Omental fat pad (tissue), 4 donors: Measurements from ENCODE around the gene SPECC1. TPM values are rescaled to one million over a fixed set of nuclear protein-coding genes. Genes with fewer than 3 reads are reported as not detected.
"Not testable (repeated sequence)": the region's sequence is repeated elsewhere in the genome, so short reads cannot be mapped to it uniquely, and the experiment has no call there.

Experiments
- ATAC-seq: fragments of 150-250 bp; one replicate; pipeline ENCODE4 v1.9.1; 2016; ENCODE audit warnings: mild to moderate bottlenecking, moderate library complexity; ENCODE audit not compliant: low FRiP score
- DNase-seq: peaks from one replicate; pipeline ENCODE4 v3.0.0-alpha.2; 2019; ENCODE audit warnings: low spot score
- total RNA-seq, 4 donors: library from RNA; depleted of rRNA; stranded (reverse); fragments of >200 nt; gene quantifications; one replicate each; pipeline ENCODE4 v1.1.0, GENCODE V29; 2016
- TF ChIP-seq, protein P1 (sequence below), 3 donors: fragments of 450-650 bp; IDR thresholded peaks; one replicate each; pipeline ENCODE4 v1.5.1; 2016 to 2017; ENCODE audit warnings: antibody characterized with exemption in 3 of 3, mild to moderate bottlenecking in 3 of 3, moderate library complexity in 2 of 3

Gene SPECC1
- total RNA-seq, 4 donors from 2014 or later, result 34.2 to 114 (median 53.1) TPM

DNA sequence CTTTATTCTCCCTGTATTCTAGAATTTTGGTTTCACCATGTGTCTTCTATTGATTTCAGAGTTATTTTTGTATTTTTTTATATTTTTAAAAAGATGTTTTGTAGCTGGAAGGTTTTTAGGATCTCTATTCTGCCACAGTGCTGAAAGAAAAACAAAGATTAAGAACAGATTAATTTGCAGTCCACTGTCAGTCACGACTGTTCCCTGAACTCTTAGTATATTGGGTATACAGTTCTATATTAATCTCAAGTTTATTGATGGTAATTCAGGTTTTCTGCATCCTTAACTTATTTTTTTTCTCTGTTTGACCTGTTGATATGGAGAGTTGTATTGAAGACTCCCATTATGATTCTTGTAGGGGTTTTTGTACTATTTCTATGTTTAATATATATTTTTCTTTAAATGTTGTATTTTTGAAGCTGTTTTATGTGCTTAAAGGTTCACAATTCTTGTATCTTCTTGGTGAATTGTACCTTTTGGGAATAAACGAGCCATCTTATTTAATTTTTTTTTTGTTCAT is 2.9 kb downstream of the SPECC1 start:
- TF ChIP-seq, protein P1, sequence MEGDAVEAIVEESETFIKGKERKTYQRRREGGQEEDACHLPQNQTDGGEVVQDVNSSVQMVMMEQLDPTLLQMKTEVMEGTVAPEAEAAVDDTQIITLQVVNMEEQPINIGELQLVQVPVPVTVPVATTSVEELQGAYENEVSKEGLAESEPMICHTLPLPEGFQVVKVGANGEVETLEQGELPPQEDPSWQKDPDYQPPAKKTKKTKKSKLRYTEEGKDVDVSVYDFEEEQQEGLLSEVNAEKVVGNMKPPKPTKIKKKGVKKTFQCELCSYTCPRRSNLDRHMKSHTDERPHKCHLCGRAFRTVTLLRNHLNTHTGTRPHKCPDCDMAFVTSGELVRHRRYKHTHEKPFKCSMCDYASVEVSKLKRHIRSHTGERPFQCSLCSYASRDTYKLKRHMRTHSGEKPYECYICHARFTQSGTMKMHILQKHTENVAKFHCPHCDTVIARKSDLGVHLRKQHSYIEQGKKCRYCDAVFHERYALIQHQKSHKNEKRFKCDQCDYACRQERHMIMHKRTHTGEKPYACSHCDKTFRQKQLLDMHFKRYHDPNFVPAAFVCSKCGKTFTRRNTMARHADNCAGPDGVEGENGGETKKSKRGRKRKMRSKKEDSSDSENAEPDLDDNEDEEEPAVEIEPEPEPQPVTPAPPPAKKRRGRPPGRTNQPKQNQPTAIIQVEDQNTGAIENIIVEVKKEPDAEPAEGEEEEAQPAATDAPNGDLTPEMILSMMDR (IDR thresholded peaks at IDR 0.05), result no peak
- DNase-seq (no peak), ATAC-seq (no peak)

DNA sequence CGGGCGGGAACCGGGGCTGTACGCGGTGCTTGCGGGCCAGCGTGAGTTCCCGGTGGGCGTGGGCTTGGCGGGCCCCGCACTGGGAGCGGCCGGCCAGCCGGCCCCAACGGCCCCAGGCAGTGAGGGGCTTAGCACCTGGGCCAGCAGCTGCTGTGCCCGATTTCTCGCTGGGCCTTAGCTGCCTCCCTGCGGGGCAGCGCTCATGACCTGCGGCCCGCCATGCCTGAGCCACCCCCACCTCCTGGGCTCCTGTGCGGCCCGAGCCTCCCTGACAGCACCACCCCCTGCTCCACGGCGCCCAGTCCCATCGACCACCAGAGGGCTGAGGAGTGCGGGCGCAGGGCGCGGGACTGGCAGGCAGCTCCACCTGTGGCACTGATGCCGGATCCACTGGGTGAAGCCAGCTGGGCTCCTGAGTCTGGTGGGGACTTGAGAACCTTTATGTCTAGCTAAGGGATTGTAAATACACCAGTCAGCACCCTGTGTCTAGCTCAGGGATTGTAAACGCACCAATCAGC is 7.4 kb downstream of the SPECC1 start:
- not testable (repeated sequence) for DNase-seq, ATAC-seq

DNA sequence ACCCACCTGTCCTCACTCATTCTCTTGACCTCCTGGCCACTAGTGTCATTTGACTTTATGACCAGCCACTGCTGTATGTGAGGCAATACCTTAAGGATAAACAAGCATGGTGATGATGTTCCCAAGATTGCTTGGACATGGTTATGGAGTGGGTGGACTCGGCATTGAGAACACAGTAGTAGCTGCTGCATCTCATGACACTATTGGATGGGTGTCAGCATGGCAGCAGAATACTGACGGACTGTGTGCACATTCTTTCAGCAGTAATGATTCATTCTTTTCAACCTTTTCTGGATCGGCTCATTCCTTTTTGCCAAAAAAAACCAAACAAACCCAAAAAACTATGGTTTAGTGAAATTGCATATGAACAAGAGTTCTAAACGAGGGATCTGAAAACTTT is 13.5 kb downstream of the SPECC1 start:
- TF ChIP-seq, protein P1 (IDR thresholded peaks at IDR 0.05), result no peak
- DNase-seq (no peak), ATAC-seq (no peak)

DNA sequence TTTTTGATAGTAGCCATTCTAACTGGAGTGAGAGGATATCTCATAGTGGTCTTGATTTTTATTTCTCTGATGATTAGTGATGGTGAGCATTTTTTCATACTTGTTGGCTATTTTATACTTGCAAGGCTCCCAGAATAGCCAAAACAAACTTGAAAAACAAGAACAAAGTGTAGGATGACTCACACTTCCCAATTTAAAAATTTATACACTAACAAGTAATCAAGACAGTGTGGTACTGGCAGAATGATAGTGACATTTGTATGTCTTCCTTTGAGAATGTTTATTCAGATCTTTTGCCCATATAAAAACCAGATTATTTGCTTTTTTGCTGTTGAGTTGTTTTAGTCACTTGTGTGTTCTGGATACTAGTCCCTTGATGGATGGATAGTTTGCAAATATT is 17.8 kb downstream of the SPECC1 start:
- DNase-seq (no peak), ATAC-seq (no peak)
- TF ChIP-seq, protein P1 (IDR thresholded peaks at IDR 0.05), result no peak

DNA sequence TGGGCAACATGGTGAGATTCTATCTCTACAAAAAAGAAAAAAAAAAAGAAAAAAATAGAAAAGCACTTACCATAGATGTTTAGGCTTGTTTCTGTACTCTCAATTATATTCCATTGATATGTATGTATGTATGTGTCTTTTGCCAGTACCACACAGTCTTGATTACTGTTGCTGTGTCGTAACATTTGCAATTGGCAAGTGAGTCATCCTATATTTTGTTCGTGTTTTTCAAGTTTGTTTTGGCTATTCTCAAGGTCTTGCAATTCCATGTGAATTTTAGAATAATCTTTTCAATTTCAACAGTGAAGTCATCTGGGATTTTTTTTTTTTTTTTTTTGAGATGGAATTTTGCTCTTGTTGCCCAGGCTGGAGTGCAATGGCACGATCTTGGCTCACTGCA is 19.3 kb downstream of the SPECC1 start:
- ATAC-seq, result no peak
- TF ChIP-seq, protein P1 (IDR thresholded peaks at IDR 0.05), result no peak

DNA sequence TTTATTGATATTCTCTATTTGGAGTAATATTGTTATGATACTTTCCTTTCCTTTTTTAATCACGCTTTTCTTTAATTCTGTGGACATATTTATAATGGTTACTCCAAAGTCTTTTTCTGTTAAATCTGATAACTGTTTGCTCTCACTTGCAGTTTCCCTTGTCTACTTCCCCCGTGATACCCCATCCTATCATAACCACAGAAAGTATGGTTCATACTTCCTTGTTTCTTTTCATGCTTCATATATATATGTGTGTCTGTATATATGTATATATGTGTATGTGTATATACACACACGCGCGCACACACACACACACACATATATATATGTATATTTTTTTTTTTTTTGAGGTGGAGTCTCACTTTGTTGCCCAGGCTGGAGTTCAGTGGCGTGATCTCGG is 23.5 kb downstream of the SPECC1 start:
- DNase-seq (no peak), ATAC-seq (no peak)
- TF ChIP-seq, protein P1 (IDR thresholded peaks at IDR 0.05), result no peak

More for the DNA sequence above, 19.3 kb downstream of the SPECC1 start:
- DNase-seq, result no peak

DNA sequence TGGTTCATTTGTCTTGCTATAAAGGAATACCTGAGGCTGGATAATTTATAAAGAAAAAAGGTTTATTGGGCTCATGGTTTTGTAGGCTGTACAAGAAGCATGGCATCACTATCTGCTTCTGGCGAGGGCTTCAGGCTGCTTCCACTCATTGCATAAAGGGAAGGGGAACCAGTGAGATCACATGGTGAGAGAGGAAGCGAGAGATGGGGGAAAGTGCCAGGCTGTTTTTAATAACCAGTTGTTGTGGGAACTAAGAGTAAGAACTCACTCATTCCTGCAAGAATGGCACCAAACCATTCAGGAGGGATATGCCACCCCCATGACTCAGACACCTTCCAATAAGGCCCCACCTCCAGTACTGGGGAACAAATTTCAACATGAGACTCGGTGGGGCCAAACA is 24.3 kb downstream of the SPECC1 start:
- TF ChIP-seq, protein P1 (IDR thresholded peaks at IDR 0.05), result no peak
- DNase-seq (no peak), ATAC-seq (no peak)
